ENCODE results near the gene ETV4.

ETV4 gene

GRCh38 chr17:43530288-43531081, 15.7 kb downstream of the ETV4 start:
- TF ChIP-seq YY1 (IDR thresholded peaks at IDR 0.05; ENCODE audit: low read depth) (peak; percentile 92), EGR1 (IDR thresholded peaks at IDR 0.05) (peak; percentile 67; the same call in 1 of the 2 replicates), MAX (IDR thresholded peaks at IDR 0.05) (peak; percentile 80), CREB1 (IDR thresholded peaks at IDR 0.05; ENCODE audit: low read depth) (no peak), TAF1 (IDR thresholded peaks at IDR 0.05; ENCODE audit: low read depth) (peak; percentile 55; the same call in 1 of the 2 replicates), TCF12 (IDR thresholded peaks at IDR 0.05; ENCODE audit: low read depth) (peak; percentile 86), TEAD4 (IDR thresholded peaks at IDR 0.05) (peak; percentile 97), REST (IDR thresholded peaks at IDR 0.05; ENCODE audit: low read depth) (no peak), CEBPB (IDR thresholded peaks at IDR 0.05) (no peak), ZBTB7A (IDR thresholded peaks at IDR 0.05; ENCODE audit: low read depth) (peak; percentile 56; the same call in 1 of the 2 replicates), NFIC (IDR thresholded peaks at IDR 0.05) (peak; percentile 72), FOXM1 (IDR thresholded peaks at IDR 0.05; ENCODE audit: borderline replicate concordance, low read depth) (peak; percentile 80; the same call in 1 of the 2 replicates), EP300 (IDR thresholded peaks at IDR 0.05; ENCODE audit: borderline replicate concordance) (peak; percentile 80), RAD21 (IDR thresholded peaks at IDR 0.05; ENCODE audit: low read depth) (peak; percentile 24; the same call in 1 of the 2 replicates), USF1 (IDR thresholded peaks at IDR 0.05) (no peak)

- TF ChIP-seq CREB1 (IDR thresholded peaks at IDR 0.05; ENCODE audit: low read depth) (no peak), REST (IDR thresholded peaks at IDR 0.05; ENCODE audit: low read depth) (no peak), CEBPB (IDR thresholded peaks at IDR 0.05) (no peak), NFIC (IDR thresholded peaks at IDR 0.05) (no peak)
These were observed 16.2 kb downstream of the ETV4 start for GRCh38 chr17:43529947-43530287.

GRCh38 chr17:43528988-43529814, 16.9 kb downstream of the ETV4 start:
- no peak for TF ChIP-seq EP300 (IDR thresholded peaks at IDR 0.05; ENCODE audit: borderline replicate concordance)
- no peak for TF ChIP-seq ZBTB7A (IDR thresholded peaks at IDR 0.05; ENCODE audit: low read depth)
- no peak for TF ChIP-seq RAD21 (IDR thresholded peaks at IDR 0.05; ENCODE audit: low read depth)
- TF ChIP-seq TAF1 (IDR thresholded peaks at IDR 0.05; ENCODE audit: low read depth), result no peak
- TF ChIP-seq REST (IDR thresholded peaks at IDR 0.05; ENCODE audit: low read depth), result no peak
- no peak for TF ChIP-seq FOXM1 (IDR thresholded peaks at IDR 0.05; ENCODE audit: borderline replicate concordance, low read depth)
- TF ChIP-seq CEBPB (IDR thresholded peaks at IDR 0.05), result no peak
- TF ChIP-seq EGR1 (IDR thresholded peaks at IDR 0.05), result no peak
- no peak for TF ChIP-seq NFIC (IDR thresholded peaks at IDR 0.05)
- no peak for TF ChIP-seq YY1 (IDR thresholded peaks at IDR 0.05; ENCODE audit: low read depth)
- TF ChIP-seq CREB1 (IDR thresholded peaks at IDR 0.05; ENCODE audit: low read depth), result no peak
- TF ChIP-seq TCF12 (IDR thresholded peaks at IDR 0.05; ENCODE audit: low read depth), result no peak
- TF ChIP-seq TEAD4 (IDR thresholded peaks at IDR 0.05), result no peak
- TF ChIP-seq MAX (IDR thresholded peaks at IDR 0.05), result no peak
- TF ChIP-seq USF1 (IDR thresholded peaks at IDR 0.05), result no peak
